WTC11 (cell line): ENCODE measurements around the gene SPNS1. TPM values are rescaled to one million over a fixed set of nuclear protein-coding genes. Genes with fewer than 3 reads are reported as not detected.
"Not testable (repeated sequence)": the region's sequence is repeated elsewhere in the genome, so short reads cannot be mapped to it uniquely, and the experiment has no call there.

Experiments used
- ATAC-seq: fragments of 200-7000 bp; cut with Tn5 transposase; 2 replicates; pipeline ENCODE4 v1.10.0; 2021; ENCODE audit warnings: mild to moderate bottlenecking, moderate library complexity
- CTCF ChIA-PET: fragments of 300-600 bp; sonication (Branson Sonifier 250); formaldehyde crosslinking; loops from one replicate; lab custom pipeline; 2021; ENCODE audit warnings: antibody characterized with exemption; lab: Charles Lee
- POLR2A ChIA-PET: fragments of 350-600 bp; sonication (Branson Sonifier 250); formaldehyde crosslinking; loops from one replicate; lab custom pipeline; 2021; ENCODE audit warnings: antibody characterized with exemption; lab: Charles Lee
- DNase-seq: peaks from one replicate; pipeline ENCODE4 v3.0.0; 2021; ENCODE audit warnings: low spot score
- H3K27ac Mint-ChIP-seq: 2 replicates; pipeline ENCODE4 v1.8.0; 2021; ENCODE audit warnings: mixed read lengths
- H3K27me3 Mint-ChIP-seq: 2 replicates; pipeline ENCODE4 v1.8.0; 2021; ENCODE audit warnings: low read depth, mild to moderate bottlenecking, moderate library complexity, mixed read lengths
- H3K36me3 Mint-ChIP-seq: 2 replicates; pipeline ENCODE4 v1.8.0; 2021; ENCODE audit warnings: mixed read lengths
- H3K4me1 Mint-ChIP-seq: 2 replicates; pipeline ENCODE4 v1.8.0; 2022; ENCODE audit warnings: mixed read lengths
- H3K4me3 Mint-ChIP-seq: 2 replicates; pipeline ENCODE4 v1.8.0; 2021; ENCODE audit warnings: mild to moderate bottlenecking, moderate library complexity, mixed read lengths
- H3K9me3 Mint-ChIP-seq: 2 replicates; pipeline ENCODE4 v1.8.0; 2021; ENCODE audit warnings: mixed read lengths
- ARID4B ChIP-seq: sonication (generic); formaldehyde crosslinking; IDR thresholded peaks from 2 replicates; pipeline ENCODE4 v1.8.0; 2023; ENCODE audit warnings: missing genetic modification reagents, mild to moderate bottlenecking, borderline replicate concordance
- CDX4 ChIP-seq: fragments of 250-450 bp; sonication (Bioruptor Pico); IDR thresholded peaks from 2 replicates; pipeline ENCODE4 v1.9.0; 2021; ENCODE audit warnings: moderate library complexity, mild to moderate bottlenecking, inconsistent platforms, borderline replicate concordance
- CTCF ChIP-seq: fragments of 200-600 bp; IDR thresholded peaks from 2 replicates; pipeline ENCODE4 v1.8.0; 2022; ENCODE audit warnings: antibody characterized with exemption
- EMX1 ChIP-seq: fragments of 250-450 bp; sonication (Bioruptor Pico); IDR thresholded peaks from 2 replicates; pipeline ENCODE4 v1.8.0; 2021; ENCODE audit warnings: mild to moderate bottlenecking
- FOXK1 ChIP-seq: sonication (generic); formaldehyde crosslinking; IDR thresholded peaks from 2 replicates; pipeline ENCODE4 v1.8.0; 2022; ENCODE audit warnings: mild to moderate bottlenecking, moderate library complexity, missing genetic modification reagents
- FOXP4 ChIP-seq: sonication (generic); formaldehyde crosslinking; IDR thresholded peaks from 2 replicates; pipeline ENCODE4 v1.8.0; 2022; ENCODE audit warnings: mild to moderate bottlenecking, missing genetic modification reagents
- GTF2I ChIP-seq: fragments of 250-450 bp; sonication (Bioruptor Pico); conservative IDR thresholded peaks from 2 replicates; pipeline ENCODE4 v1.4.0; 2021; ENCODE audit warnings: mild to moderate bottlenecking
- NFYB ChIP-seq: sonication (generic); formaldehyde crosslinking; conservative IDR thresholded peaks from 2 replicates; pipeline ENCODE4 v1.8.0; 2022; ENCODE audit warnings: low read depth, missing genetic modification reagents
- NR2C2 ChIP-seq: sonication (generic); formaldehyde crosslinking; IDR thresholded peaks from 2 replicates; pipeline ENCODE4 v1.8.0; 2022; ENCODE audit warnings: mild to moderate bottlenecking, missing genetic modification reagents
- TP53 ChIP-seq: sonication (generic); formaldehyde crosslinking; IDR thresholded peaks from 2 replicates; pipeline ENCODE4 v1.8.1; 2023; ENCODE audit warnings: mild to moderate bottlenecking, missing genetic modification reagents
- ZNF121 ChIP-seq: sonication (generic); formaldehyde crosslinking; IDR thresholded peaks from 2 replicates; pipeline ENCODE4 v1.8.0; 2023; ENCODE audit warnings: missing genetic modification reagents
- ZNF219 ChIP-seq: sonication (generic); formaldehyde crosslinking; IDR thresholded peaks from 2 replicates; pipeline ENCODE4 v1.8.0; 2023; ENCODE audit warnings: missing genetic modification reagents, mild to moderate bottlenecking, borderline replicate concordance
- ZNF416 ChIP-seq: fragments of 250-450 bp; sonication (Bioruptor Pico); IDR thresholded peaks from 2 replicates; pipeline ENCODE4 v1.9.0; 2021; ENCODE audit warnings: mild to moderate bottlenecking, inconsistent platforms
- total RNA-seq: library from RNA; stranded (reverse); gene quantifications from 3 replicates; pipeline ENCODE4 v1.2.3, GENCODE V29; 2021
- TF ChIP-seq, protein P1 (sequence below): sonication (generic); formaldehyde crosslinking; IDR thresholded peaks from 2 replicates; pipeline ENCODE4 v1.8.1; 2022; ENCODE audit warnings: mild to moderate bottlenecking, moderate library complexity, missing genetic modification reagents
- TF ChIP-seq, protein P2 (sequence below): sonication (generic); formaldehyde crosslinking; IDR thresholded peaks from 2 replicates; pipeline ENCODE4 v1.8.0; 2023; ENCODE audit warnings: missing genetic modification reagents

SPNS1 gene
- total RNA-seq, 1 experiment from 2014 or later: 64.4 TPM

- H3K27ac Mint-ChIP-seq, ATAC-seq, H3K4me1 Mint-ChIP-seq, H3K36me3 Mint-ChIP-seq, CTCF ChIA-PET, DNase-seq, H3K9me3 Mint-ChIP-seq, POLR2A ChIA-PET, H3K4me3 Mint-ChIP-seq, H3K27me3 Mint-ChIP-seq: not testable (repeated sequence)
- peak; percentile 63; the same call in 1 of the 2 replicates for TF ChIP-seq ZNF121
Observed at GRCh38 chr16:28969696-28970095, 4.9 kb upstream of the SPNS1 start.

DNA sequence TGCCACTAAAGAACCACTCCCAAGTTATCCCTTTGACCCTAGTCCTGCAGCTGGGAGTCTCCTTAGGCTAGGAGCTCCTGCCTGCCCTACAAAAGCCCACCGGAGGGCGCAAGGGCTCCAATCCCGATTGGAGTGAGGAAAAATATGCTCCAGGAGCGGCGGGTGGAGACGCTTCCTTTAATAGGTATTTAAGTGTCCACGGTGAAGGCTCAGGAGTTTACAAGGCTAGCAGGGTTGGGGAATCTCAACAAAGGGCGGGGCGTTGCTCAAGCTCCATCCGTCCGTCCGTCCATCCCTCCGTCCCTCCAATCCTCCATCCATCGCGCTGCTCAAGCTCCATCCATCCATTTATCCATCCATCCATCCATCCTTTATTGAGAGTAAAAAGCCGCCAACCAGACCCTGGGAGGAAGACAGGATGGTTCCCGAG, 556 bp upstream of the SPNS1 start:
- H3K4me1 Mint-ChIP-seq: peaks cover 7% of the 10 kb centered on the region
- peak; percentile 44 for TF ChIP-seq CTCF
- TF ChIP-seq, protein P1, sequence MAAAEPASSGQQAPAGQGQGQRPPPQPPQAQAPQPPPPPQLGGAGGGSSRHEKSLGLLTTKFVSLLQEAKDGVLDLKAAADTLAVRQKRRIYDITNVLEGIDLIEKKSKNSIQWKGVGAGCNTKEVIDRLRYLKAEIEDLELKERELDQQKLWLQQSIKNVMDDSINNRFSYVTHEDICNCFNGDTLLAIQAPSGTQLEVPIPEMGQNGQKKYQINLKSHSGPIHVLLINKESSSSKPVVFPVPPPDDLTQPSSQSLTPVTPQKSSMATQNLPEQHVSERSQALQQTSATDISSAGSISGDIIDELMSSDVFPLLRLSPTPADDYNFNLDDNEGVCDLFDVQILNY (CRISPR knock-in tag): no peak
- TF ChIP-seq, all 79 proteins: peak for 1
- 0 out of 2 replicates have a peak, but pooled peaks cover 3% of the 10 kb centered on the region for H3K36me3 Mint-ChIP-seq
- peak overlapping the region; percentile 95 for H3K4me3 Mint-ChIP-seq
- H3K27me3 Mint-ChIP-seq: no peaks in the 10 kb centered on the region
- CTCF ChIA-PET: interaction anchor here (0.6 to 1.8 kb wide), 18 partner anchors 9 to 925 kb away, joined by 3 to 15 read pairs (median 4); partner anchors contain the start of genes NFATC2IP, SEZ6L2 and TUFM
- H3K27ac Mint-ChIP-seq: peak overlapping the region; percentile 98
- H3K9me3 Mint-ChIP-seq: no peaks in the 10 kb centered on the region
- peak; percentile 78 for DNase-seq
- ATAC-seq: peak; percentile 69
- POLR2A ChIA-PET: interaction anchor here (0.6 to 1.0 kb wide), 3 partner anchors 31 to 135 kb away, joined by 3 to 4 read pairs (median 3); no protein-coding TSS in a partner anchor

DNA sequence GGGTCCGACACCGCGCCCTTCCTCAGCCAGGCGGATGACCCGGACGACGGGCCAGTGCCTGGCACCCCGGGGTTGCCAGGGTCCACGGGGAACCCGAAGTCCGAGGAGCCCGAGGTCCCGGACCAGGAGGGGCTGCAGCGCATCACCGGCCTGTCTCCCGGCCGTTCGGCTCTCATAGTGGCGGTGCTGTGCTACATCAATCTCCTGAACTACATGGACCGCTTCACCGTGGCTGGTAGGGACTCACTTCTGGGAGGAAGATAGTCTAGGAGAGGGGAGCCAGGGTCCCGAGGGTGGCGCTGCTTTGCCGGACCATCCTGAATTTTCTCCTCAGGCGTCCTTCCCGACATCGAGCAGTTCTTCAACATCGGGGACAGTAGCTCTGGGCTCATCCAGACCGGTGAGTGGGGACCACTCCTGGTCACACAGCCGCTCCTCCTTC, 601 bp downstream of the SPNS1 start:
- H3K4me1 Mint-ChIP-seq: peaks cover 7% of the 10 kb centered on the region
- H3K4me3 Mint-ChIP-seq: peak overlapping the region; percentile 95
- ChIA-PET POLR2A (no interaction called here), CTCF (interaction anchor here (1.7 kb wide), 1 partner anchor 129 kb away, joined by 7 read pairs; the partner anchor contains the start of gene TUFM)
- ATAC-seq: no peak
- no peak for DNase-seq
- H3K27ac Mint-ChIP-seq: no peak overlapping the region
- H3K36me3 Mint-ChIP-seq: 0 out of 2 replicates have a peak, but pooled peaks cover 3% of the 10 kb centered on the region
- no peaks in the 10 kb centered on the region for H3K27me3 Mint-ChIP-seq
- H3K9me3 Mint-ChIP-seq: no peaks in the 10 kb centered on the region
- TF ChIP-seq, protein P1 (CRISPR knock-in tag): no peak
- TF ChIP-seq EMX1 (CRISPR knock-in tag) (no peak), FOXK1 (CRISPR knock-in tag) (no peak), ZNF219 (no peak), CDX4 (CRISPR knock-in tag) (no peak), NR2C2 (no peak), ARID4B (no peak), CTCF (no peak), GTF2I (CRISPR knock-in tag) (no peak), TP53 (CRISPR knock-in tag) (no peak), ZNF121 (no peak), FOXP4 (CRISPR knock-in tag) (no peak), ZNF416 (CRISPR knock-in tag) (no peak), NFYB (no peak)
- TF ChIP-seq, protein P2, sequence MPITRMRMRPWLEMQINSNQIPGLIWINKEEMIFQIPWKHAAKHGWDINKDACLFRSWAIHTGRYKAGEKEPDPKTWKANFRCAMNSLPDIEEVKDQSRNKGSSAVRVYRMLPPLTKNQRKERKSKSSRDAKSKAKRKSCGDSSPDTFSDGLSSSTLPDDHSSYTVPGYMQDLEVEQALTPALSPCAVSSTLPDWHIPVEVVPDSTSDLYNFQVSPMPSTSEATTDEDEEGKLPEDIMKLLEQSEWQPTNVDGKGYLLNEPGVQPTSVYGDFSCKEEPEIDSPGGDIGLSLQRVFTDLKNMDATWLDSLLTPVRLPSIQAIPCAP (CRISPR knock-in tag): no peak
